H1 (cell line): ENCODE results near the gene SNX20. TPM values are rescaled to one million over a fixed set of nuclear protein-coding genes. Genes with fewer than 3 reads are reported as not detected.

Experiments
- CTCF ChIA-PET: fragments of 300-600 bp; sonication (Branson Sonifier 250); formaldehyde crosslinking; loops from one replicate; lab custom pipeline; 2021; ENCODE audit not compliant: partially characterized antibody; lab: Charles Lee
- POLR2A ChIA-PET: fragments of 300-600 bp; sonication (Branson Sonifier 250); formaldehyde crosslinking; loops from one replicate; lab custom pipeline; 2021; ENCODE audit warnings: inconsistent platforms; ENCODE audit not compliant: partially characterized antibody; lab: Charles Lee
- DNase-seq, 2 experiments: peaks; one replicate each; pipeline versions ENCODE4 v3.0.0 to v3.0.0-alpha.2; 2010 to 2022; ENCODE audit warnings: low spot score in 2 of 2, low read depth in 1 of 2, mixed read lengths in 1 of 2
- FAIRE-seq: peaks from 2 replicates; lab custom pipeline; 2011; peaks lifted over from hg19 to GRCh38; lab: Jason Lieb, UNC
- H2AFZ ChIP-seq: 2 replicates; pipeline ENCODE4 v1.8.1; 2012; ENCODE audit warnings: low read length, inconsistent platforms
- H2AK5ac ChIP-seq: 2 replicates; pipeline ENCODE4 v1.6.1; 2013; ENCODE audit warnings: low read depth, low read length
- H2BK120ac ChIP-seq: replicated peaks from 2 replicates; pipeline ENCODE3; 2013; ENCODE audit warnings: low read depth, low read length, inconsistent platforms
- H2BK12ac ChIP-seq: 2 replicates; pipeline ENCODE4 v1.6.1; 2013; ENCODE audit warnings: low read depth, low read length
- H2BK15ac ChIP-seq: 2 replicates; pipeline ENCODE4 v1.6.1; 2013; ENCODE audit warnings: low read length
- H2BK20ac ChIP-seq: 2 replicates; pipeline ENCODE4 v1.6.1; 2013; ENCODE audit warnings: low read length
- H2BK5ac ChIP-seq: 2 replicates; pipeline ENCODE4 v1.6.1; 2013; ENCODE audit warnings: low read depth, low read length
- H3K14ac ChIP-seq: 2 replicates; pipeline ENCODE4 v1.6.1; 2013; ENCODE audit warnings: inconsistent platforms; ENCODE audit not compliant: insufficient read length
- H3K18ac ChIP-seq: 2 replicates; pipeline ENCODE4 v1.6.1; 2013; ENCODE audit warnings: low read length; ENCODE audit errors: extremely low read depth
- H3K23ac ChIP-seq: 2 replicates; pipeline ENCODE4 v1.6.1; 2013; ENCODE audit warnings: inconsistent platforms; ENCODE audit not compliant: insufficient read length
- H3K23me2 ChIP-seq: 2 replicates; pipeline ENCODE4 v1.6.1; 2013; ENCODE audit warnings: low read depth, low read length
- H3K27ac ChIP-seq: 2 replicates; pipeline ENCODE4 v1.6.1; 2011; ENCODE audit warnings: low read depth, low read length, inconsistent platforms
- H3K27me3 ChIP-seq, 4 experiments: replicated peaks in 1 of 4; 1 replicate in 1 of 4; 2 replicates in 3 of 4; pipeline versions ENCODE4 v1.6.1 to v1.8.1; 2011 to 2013; ENCODE audit warnings: low read length in 3 of 4, mild to moderate bottlenecking in 3 of 4, inconsistent platforms in 2 of 4, mixed read lengths in 2 of 4, moderate library complexity in 1 of 4; ENCODE audit not compliant: control insufficient read depth in 3 of 4, insufficient read depth in 3 of 4; ENCODE audit errors: extremely low read depth in 1 of 4
- H3K36me3 ChIP-seq, 4 experiments: 2 replicates each; pipeline versions ENCODE4 v1.6.1 to v1.8.1; 2011 to 2013; ENCODE audit warnings: mild to moderate bottlenecking in 4 of 4, low read length in 3 of 4, moderate library complexity in 2 of 4, control low read depth in 1 of 4, inconsistent platforms in 1 of 4; ENCODE audit not compliant: insufficient read depth in 4 of 4, control insufficient read depth in 2 of 4
- H3K4ac ChIP-seq: replicated peaks from 2 replicates; pipeline ENCODE3; 2013; ENCODE audit warnings: low read length, low read depth, mixed read lengths, inconsistent platforms; ENCODE audit not compliant: insufficient read length
- H3K4me1 ChIP-seq, 4 experiments: replicated peaks in 1 of 4; 1 replicate in 1 of 4; 2 replicates in 3 of 4; pipeline versions ENCODE4 v1.6.1 to v1.8.1; 2011 to 2013; ENCODE audit warnings: low read length in 3 of 4, inconsistent platforms in 2 of 4, mixed read lengths in 1 of 4; ENCODE audit not compliant: insufficient read depth in 4 of 4, control insufficient read depth in 3 of 4
- H3K4me2 ChIP-seq, 2 experiments: 2 replicates each; pipeline versions ENCODE4 v1.6.1 to v1.8.1; 2011 to 2013; ENCODE audit warnings: low read depth in 2 of 2, low read length in 2 of 2, control low read depth in 1 of 2, inconsistent platforms in 1 of 2, mild to moderate bottlenecking in 1 of 2; ENCODE audit not compliant: insufficient read depth in 1 of 2
- H3K4me3 ChIP-seq, 4 experiments: fragments of 200-600, 300-600 bp in 1 of 4; sonication (generic), shearing (Covaris generic), sonication (Bioruptor Twin) in 1 of 4; 2 replicates each; pipeline versions ENCODE4 v1.5.1 to v1.8.1; 2011 to 2016; ENCODE audit warnings: low read length in 4 of 4, low read depth in 3 of 4, control low read depth in 2 of 4, inconsistent platforms in 2 of 4, mild to moderate bottlenecking in 2 of 4, mixed read lengths in 1 of 4, moderate library complexity in 1 of 4; ENCODE audit not compliant: insufficient read depth in 2 of 4; ENCODE audit errors: extremely low read depth in 1 of 4
- H3K56ac ChIP-seq: replicated peaks from 2 replicates; pipeline ENCODE3; 2013; ENCODE audit warnings: low read depth, mild to moderate bottlenecking, mixed read lengths, low read length, inconsistent platforms; ENCODE audit not compliant: insufficient read length
- H3K79me1 ChIP-seq: 2 replicates; pipeline ENCODE4 v1.6.1; 2013; ENCODE audit warnings: low read depth, low read length, control low read depth
- H3K79me2 ChIP-seq, 2 experiments: 2 replicates each; pipeline versions ENCODE4 v1.6.1 to v1.8.1; 2012 to 2013; ENCODE audit warnings: low read length in 2 of 2, mild to moderate bottlenecking in 2 of 2, inconsistent platforms in 1 of 2; ENCODE audit not compliant: insufficient read depth in 2 of 2, control insufficient read depth in 1 of 2
- H3K9ac ChIP-seq, 4 experiments: replicated peaks in 1 of 4; 1 replicate in 1 of 4; 2 replicates in 3 of 4; pipeline versions ENCODE4 v1.6.1 to v1.8.1; 2011 to 2013; ENCODE audit warnings: low read depth in 3 of 4, low read length in 3 of 4, control low read depth in 2 of 4, mild to moderate bottlenecking in 2 of 4, moderate library complexity in 2 of 4, inconsistent platforms in 1 of 4; ENCODE audit errors: extremely low read depth in 1 of 4
- H3K9me3 ChIP-seq, 2 experiments: 2 replicates each; pipeline versions ENCODE4 v1.6.1 to v1.8.1; 2012 to 2013; ENCODE audit warnings: mild to moderate bottlenecking in 2 of 2, moderate library complexity in 2 of 2, control low read depth in 1 of 2, inconsistent platforms in 1 of 2, low read depth in 1 of 2, low read length in 1 of 2, mixed read lengths in 1 of 2; ENCODE audit not compliant: insufficient read depth in 2 of 2
- H4K20me1 ChIP-seq, 2 experiments: replicated peaks in 1 of 2; 2 replicates each; pipeline versions ENCODE3 to v1.8.1; 2011 to 2013; ENCODE audit warnings: inconsistent platforms in 2 of 2, low read length in 2 of 2, mild to moderate bottlenecking in 1 of 2; ENCODE audit not compliant: insufficient read depth in 2 of 2, control insufficient read depth in 1 of 2
- H4K5ac ChIP-seq: 2 replicates; pipeline ENCODE4 v1.6.1; 2013; ENCODE audit warnings: low read length, low read depth, mixed read lengths, inconsistent platforms; ENCODE audit not compliant: insufficient read length
- H4K8ac ChIP-seq: 2 replicates; pipeline ENCODE4 v1.8.0; 2013; ENCODE audit warnings: mild to moderate bottlenecking, moderate library complexity, low read length, inconsistent platforms; ENCODE audit not compliant: insufficient read depth; ENCODE audit errors: extremely low read depth
- H4K91ac ChIP-seq: replicated peaks from 2 replicates; pipeline ENCODE3; 2013; ENCODE audit warnings: low read length, mixed read lengths, inconsistent platforms; ENCODE audit not compliant: insufficient read length
- CBX5 ChIP-seq: fragments of 300-800, 300-1000 bp; sonication (generic); IDR thresholded peaks from 2 replicates; pipeline ENCODE4 v1.7.1; 2016; ENCODE audit warnings: antibody characterized with exemption, low read length, low read depth
- EZH2 ChIP-seq: fragments of 200-600 bp; sonication (generic); IDR thresholded peaks from 2 replicates; pipeline ENCODE4 v1.7.1; 2012; ENCODE audit warnings: low read depth, mild to moderate bottlenecking, moderate library complexity, low read length, inconsistent platforms; ENCODE audit not compliant: severe bottlenecking
- KDM5A ChIP-seq: fragments of 200-600 bp; IDR thresholded peaks from 2 replicates; pipeline ENCODE4 v1.7.1; 2012; ENCODE audit warnings: mild to moderate bottlenecking, low read length, inconsistent platforms, mixed read lengths
- RAD21 ChIP-seq, 2 experiments: IDR thresholded peaks in 1 of 2; conservative IDR thresholded peaks in 1 of 2; 2 replicates each; pipeline ENCODE4 v1.6.1; 2011; ENCODE audit warnings: low read depth in 2 of 2, low read length in 2 of 2, improper control_type of control experiment in 1 of 2, inconsistent platforms in 1 of 2, mild to moderate bottlenecking in 1 of 2, moderate library complexity in 1 of 2
- SUZ12 ChIP-seq: fragments of 200-600 bp; sonication (generic); IDR thresholded peaks from 2 replicates; pipeline ENCODE4 v1.6.1; 2012; ENCODE audit warnings: mild to moderate bottlenecking, inconsistent platforms, low read length, moderate library complexity, mixed read lengths
- YY1 ChIP-seq: IDR thresholded peaks from 2 replicates; pipeline ENCODE4 v1.6.1; 2011; ENCODE audit warnings: low read depth, mild to moderate bottlenecking, low read length
- WGBS, 2 experiments: shearing (Covaris generic) in 1 of 2; methylation state at CpG; one replicate each; pipeline versions ENCODE4 v1.1.6 to v1.1.7; 2013 to 2015; ENCODE audit warnings: low lambda C conversion rate in 2 of 2, mixed read lengths in 2 of 2, inconsistent platforms in 1 of 2, low coverage in 1 of 2, missing lambda C conversion rate in 1 of 2; ENCODE audit not compliant: insufficient replicate concordance in 2 of 2, insufficient coverage in 1 of 2, insufficient read length in 1 of 2; ENCODE audit errors: extremely low coverage in 1 of 2, missing lambda C conversion rate in 1 of 2; 5-methylcytosine and 5-hydroxymethylcytosine counted together
- polyA plus RNA-seq, 7 experiments: library from polyadenylated mRNA; depleted of rRNA in 3 of 7; stranded (reverse) in 5 of 7; unstranded in 2 of 7; fragments of >200 nt in 5 of 7; fragments of 200-250 nt in 2 of 7; gene quantifications; 1 replicate in 5 of 7; 2 replicates in 1 of 7; 4 replicates in 1 of 7; pipeline versions ENCODE4 v1.2.1 to v1.2.3, GENCODE V29; 2011 to 2013; ENCODE audit warnings: missing spikeins in 2 of 7, mixed read lengths in 2 of 7
- total RNA-seq: library from RNA; stranded (reverse); fragmentation: NEBNext Ultra II Directional; extraction: Animal tissue kit (Norgen Biotek cat#: 25700); gene quantifications from 2 replicates; pipeline ENCODE4 v1.2.1, GENCODE V29; 2021

SNX20 gene
- total and polyA plus RNA-seq, 2 of the 8 experiments (the other 6 are each of a cell fraction or from before 2014, with no cell fraction given), result not detected

DNA sequence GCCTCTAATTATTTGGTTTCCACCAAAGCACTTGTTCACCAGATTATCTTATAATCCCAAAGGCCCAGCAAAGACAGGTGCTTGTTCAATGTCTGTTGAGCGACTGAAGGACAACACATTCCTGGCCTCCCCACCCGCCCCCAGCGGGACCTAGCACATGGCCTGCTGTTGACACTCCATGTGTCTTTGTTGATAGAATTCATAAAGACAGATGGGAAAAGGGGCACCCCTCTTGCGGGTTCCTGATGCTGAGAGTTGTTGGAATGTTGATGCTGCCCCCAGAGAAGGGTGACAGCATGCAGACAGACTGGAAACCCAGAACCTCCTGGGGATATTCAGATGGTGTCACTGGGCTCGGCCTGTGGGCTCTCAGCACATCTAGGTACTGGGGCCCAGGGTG, 36.9 kb downstream of the SNX20 start:
- TF ChIP-seq YY1 (no peak), CBX5 (no peak), RAD21 (IDR thresholded peaks at IDR 0.05 in 1 of 2, conservative IDR thresholded peaks at IDR 0.05 in 1 of 2; ENCODE audit: low read depth in 2 of 2, low read length in 2 of 2) (no peak), EZH2 (no peak), SUZ12 (no peak), KDM5A (no peak)
- H3K79me2 ChIP-seq, result no peaks in the 10 kb centered on the region
- no peak overlapping the region for H3K27ac ChIP-seq
- no peak overlapping the region for H3K9ac ChIP-seq
- peak overlapping the region; percentile 51; the same call in 1 of the 2 replicates for H4K8ac ChIP-seq
- WGBS, 2 experiments, result 91% methylated on average over 5 of the region's 5 CpGs; no CpG with 5 or more reads in 1 of the 2 experiments
- no peak overlapping the region for H2BK120ac ChIP-seq
- no peak overlapping the region for H3K4ac ChIP-seq
- H3K14ac ChIP-seq, result no peak overlapping the region
- H3K27me3 ChIP-seq, result peaks cover 0 to 2% (median under 1%) of the 10 kb centered on the region in 4 experiments; a peak in 3 of 7 replicates
- no peaks in the 10 kb centered on the region for H3K79me1 ChIP-seq
- H3K23me2 ChIP-seq, result no peaks in the 10 kb centered on the region
- no peak overlapping the region for H3K4me3 ChIP-seq
- no peak overlapping the region for H3K4me2 ChIP-seq
- H4K5ac ChIP-seq, result no peak overlapping the region
- H3K9me3 ChIP-seq, result no peaks in the 10 kb centered on the region
- H2AK5ac ChIP-seq, result no peak overlapping the region
- no peak overlapping the region for H3K56ac ChIP-seq
- H3K23ac ChIP-seq, result no peak overlapping the region
- H2BK20ac ChIP-seq, result no peak overlapping the region
- no peak overlapping the region for H2AFZ ChIP-seq
- ChIA-PET POLR2A (no interaction called here), CTCF (interaction anchor here (1.1 to 1.5 kb wide), 2 partner anchors 52 to 57 kb away, joined by 3 read pairs; no protein-coding TSS in a partner anchor)
- no peak overlapping the region for H2BK5ac ChIP-seq
- FAIRE-seq, result no peak
- H4K20me1 ChIP-seq, result no peaks in the 10 kb centered on the region
- no peak overlapping the region for H2BK15ac ChIP-seq
- H3K4me1 ChIP-seq, result peaks cover 0 to 5% (median 0%) of the 10 kb centered on the region in 4 experiments; a peak in 2 of 7 replicates
- H2BK12ac ChIP-seq, result no peak overlapping the region
- H3K18ac ChIP-seq, result no peak overlapping the region
- no peak overlapping the region for H4K91ac ChIP-seq
- no peak for DNase-seq
- no peaks in the 10 kb centered on the region for H3K36me3 ChIP-seq
